DMS 273 (cell line): Measurements from ENCODE around the gene LEKR1.
"Not testable (repeated sequence)": the region's sequence is repeated elsewhere in the genome, so short reads cannot be mapped to it uniquely, and the experiment has no call there.

Source experiments
- DNase-seq: peaks from one replicate; lab custom pipeline; 2025; ENCODE audit not compliant: unreplicated experiment; lab: John Stamatoyannopoulos, UW

The LEKR1 gene

DNA sequence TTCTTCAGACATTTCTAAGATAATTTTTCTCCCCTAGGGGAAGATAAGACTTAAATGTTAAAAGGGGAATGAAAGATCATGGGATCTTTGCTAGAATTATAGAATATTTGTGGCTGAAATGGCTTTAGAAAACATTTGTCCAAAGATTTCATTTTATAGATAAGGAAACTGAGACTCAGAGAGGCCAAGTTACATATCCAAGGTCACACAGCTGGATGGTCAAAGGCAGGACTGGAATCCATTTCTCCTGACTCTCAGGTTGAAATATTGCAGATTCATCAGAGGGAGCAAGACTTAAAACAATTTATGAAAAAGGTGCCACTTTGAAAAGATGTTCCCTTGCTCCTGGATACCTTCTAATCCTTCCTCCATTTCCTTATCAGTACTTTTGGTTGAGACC, 19.5 kb upstream of the LEKR1 start:
- DNase-seq: no peak

DNA sequence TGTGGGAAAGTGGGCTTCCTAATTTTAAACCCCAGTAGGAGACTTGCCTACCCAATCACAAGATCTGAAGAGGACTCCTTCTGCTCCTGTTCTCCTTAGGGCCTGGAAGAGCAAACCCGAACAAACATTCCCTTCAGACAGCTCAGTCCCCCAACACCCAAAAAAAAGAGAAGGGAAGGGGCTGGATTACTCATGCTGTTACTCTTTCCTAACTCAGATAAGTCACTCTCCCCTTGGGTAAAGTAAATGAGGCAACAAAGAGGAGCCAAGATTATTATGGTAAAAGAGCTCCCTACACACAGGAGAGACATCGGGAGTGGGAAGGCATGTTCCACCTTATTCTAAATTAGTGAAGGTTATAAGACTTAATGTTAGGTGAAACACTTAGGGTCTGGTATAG, 18.1 kb upstream of the LEKR1 start:
- no peak for DNase-seq

- no peak for DNase-seq
Measured at GRCh38 chr3:156811089-156811862, 14.9 kb upstream of the LEKR1 start.

GRCh38 chr3:156812521-156813335, 13.4 kb upstream of the LEKR1 start:
- DNase-seq: no peak

- DNase-seq: no peak
Measured at GRCh38 chr3:156814295-156814694, 11.9 kb upstream of the LEKR1 start.

GRCh38 chr3:156816091-156816793, 9.9 kb upstream of the LEKR1 start:
- no peak for DNase-seq

DNA sequence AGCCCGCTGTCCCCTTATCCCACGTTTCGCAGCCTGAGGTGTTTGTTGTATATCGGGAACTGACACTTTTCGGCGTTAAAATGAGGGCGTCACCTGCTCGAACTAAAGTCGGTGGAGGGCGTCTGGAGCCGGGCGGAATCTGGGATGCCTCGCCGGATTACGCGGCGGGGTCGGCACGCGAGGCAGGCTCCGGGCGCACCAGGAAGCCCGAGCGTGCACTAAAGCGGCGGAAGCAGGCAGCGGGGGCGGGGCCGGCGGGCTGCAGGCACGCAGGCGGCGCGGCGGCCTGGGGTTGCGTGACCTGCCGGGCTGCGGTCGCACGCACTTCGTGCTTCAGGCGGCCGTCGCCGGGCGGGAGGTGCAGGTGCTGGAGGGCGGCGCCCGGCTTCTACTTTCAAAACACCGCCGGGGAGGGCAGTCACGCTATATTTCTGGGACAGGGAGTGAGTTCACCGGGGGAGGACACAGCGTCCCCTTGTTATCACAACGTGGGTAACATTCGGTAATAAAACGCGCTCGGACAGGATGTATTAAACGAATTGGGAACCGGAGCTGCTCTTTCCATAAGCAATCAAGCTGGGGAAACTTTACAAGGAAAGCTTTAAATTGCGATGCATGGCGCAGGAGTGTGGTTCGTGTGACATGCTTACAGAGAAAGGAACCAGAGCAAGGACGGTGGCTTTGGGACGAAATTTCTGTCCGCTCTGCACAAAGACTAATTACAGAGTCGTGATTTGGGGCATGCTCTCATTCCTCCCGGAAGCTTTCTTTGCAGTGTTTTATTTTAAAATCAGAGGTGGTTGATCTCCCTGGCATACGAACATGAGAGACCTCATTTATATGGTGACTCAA, 9.1 kb upstream of the LEKR1 start:
- DNase-seq: peak; percentile 94

- no peak for DNase-seq
Measured at GRCh38 chr3:156817646-156818272, 8.4 kb upstream of the LEKR1 start.

DNA sequence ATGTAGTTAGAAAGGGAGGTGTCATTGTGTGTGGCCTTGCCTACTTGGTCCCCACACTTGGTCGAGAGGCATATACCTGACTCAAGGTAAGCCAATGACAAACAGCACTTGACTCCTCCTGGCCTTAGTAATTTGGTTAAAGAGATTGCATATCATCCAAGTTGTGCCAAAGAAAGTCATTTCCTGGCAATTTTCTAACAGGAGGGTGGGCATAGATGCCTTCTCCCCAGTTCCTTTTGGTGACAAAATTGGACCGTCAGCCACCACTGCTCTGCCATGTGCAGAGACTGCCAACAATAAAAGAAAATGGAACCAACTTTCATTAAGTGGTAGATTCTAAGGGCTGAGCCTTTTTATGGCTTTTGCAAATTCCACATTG, 7.9 kb upstream of the LEKR1 start:
- no peak for DNase-seq

DNA sequence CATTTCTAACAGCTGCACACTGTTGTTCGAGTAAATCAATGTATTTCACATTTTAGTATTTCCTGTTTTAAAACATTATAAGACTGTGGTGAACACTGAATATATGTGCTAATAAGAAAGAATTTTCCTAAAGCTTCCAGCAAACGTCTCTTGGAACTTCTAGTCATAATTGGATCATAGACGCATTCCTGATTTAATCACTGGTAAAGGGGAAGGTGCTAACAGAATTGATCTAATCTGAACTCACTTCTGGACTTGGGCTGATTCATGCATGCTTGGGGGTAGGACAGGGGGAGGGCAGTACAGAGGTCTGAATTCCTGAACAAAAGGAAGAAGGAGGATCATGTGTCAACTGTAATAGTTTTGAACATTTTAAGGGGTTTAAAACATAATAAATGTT, 7.3 kb upstream of the LEKR1 start:
- DNase-seq: no peak

DNA sequence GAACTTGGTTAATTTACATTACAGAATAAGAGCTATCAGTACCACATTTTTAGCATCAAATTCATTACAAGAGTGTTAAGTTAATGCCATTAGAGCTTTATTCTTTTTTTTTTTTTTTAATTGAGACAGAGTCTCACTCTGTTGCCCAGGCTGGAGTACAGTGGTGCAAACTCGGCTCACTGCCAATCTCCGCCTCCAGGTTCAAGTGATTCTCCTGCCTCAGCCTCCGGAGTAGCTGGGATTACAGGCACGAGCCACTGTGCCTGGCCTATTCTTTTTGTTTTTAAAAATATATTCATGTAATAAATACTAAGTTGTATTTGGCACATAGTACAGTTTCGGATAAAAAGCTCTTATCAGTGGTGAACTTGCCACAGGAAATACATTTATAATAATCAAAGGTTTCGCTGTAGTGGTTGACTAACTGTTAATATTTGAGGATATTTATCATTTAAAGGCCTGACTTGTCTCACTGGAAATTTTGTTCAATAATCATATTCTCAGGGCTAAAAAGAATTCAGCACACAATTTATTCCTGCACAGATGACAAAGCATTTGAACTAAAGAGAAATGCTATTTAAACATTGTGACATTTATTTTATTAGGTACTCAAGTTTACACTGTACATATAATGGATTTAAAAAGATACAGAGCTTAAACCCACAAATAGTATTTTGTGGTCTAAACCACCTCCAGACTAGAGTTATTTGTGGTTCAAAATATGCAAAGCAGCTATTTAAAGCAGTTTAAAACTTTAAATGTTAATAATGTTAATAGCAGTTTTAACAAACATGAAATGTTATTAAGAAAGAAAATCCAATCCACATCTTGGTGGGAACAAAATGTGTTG, 6.1 kb upstream of the LEKR1 start:
- DNase-seq: no peak

DNA sequence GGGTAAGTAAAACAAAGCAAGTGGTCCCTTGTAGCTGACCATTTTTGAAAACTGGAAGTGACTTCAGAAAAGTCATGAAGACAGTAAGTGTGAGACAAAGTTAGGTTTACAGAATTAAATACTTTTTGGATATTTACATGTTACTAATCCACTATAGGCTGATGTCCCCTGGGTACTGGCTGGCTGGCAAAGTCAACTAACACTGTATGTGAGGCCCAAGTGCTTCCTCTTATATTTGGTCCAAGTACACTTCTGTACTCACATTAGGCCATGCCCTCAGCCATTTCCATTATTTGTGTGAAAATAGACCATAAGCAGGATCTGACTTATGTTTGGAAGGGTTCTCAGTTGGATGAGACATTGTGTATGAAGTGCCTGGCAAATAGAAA, 5.5 kb upstream of the LEKR1 start:
- DNase-seq: no peak

- not testable (repeated sequence) for DNase-seq
Measured at GRCh38 chr3:156822626-156823260, 3.4 kb upstream of the LEKR1 start.

- DNase-seq: no peak
Measured at GRCh38 chr3:156825795-156826143, 384 bp upstream of the LEKR1 start.

DNA sequence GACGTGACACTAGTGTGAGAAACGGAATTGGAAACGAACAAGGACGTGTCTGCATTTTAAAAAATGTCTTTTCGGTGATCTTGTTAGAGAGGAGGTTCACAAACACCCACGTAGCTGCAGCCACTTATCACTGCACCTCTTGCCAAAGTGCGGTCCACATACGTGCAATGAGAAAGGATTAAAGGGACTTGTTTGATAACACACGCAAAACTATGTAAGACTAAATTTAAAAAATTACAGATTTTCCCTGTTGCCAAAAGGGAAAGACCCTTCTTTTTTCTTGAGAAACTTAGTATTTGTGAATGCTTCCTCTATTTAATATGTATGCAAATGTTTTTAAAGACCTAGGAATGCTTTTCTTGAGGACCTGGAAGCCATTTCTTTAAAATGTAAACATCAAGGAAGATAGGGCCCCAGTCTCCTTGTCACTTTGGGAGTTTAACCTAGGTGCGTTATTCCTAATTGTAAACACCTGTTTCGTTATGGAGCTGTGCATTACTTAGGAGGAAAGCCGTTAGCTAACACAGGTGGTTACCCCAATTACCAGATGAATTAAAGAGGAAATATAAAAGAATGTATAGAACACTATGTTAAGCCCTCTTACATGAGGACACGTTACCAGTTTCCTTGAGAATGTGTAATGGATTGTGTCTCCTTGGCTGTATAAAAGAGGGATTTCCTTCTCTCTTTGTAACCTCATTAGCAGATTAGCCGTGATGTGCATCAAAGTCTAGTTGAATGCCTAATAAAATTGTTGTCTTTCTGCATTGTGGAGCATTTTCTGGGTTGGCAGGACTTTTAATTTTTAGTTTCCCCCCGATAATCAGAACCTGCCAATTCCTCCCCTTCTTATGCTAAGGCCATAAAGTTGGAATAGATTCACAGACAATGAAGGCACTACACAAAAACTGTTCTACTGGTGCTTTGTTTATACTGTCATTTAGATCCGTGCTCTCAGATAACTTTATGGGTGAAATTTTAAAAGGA, 1.0 kb downstream of the LEKR1 start:
- DNase-seq: no peak

GRCh38 chr3:156831006-156831405, 4.9 kb downstream of the LEKR1 start:
- no peak for DNase-seq

DNA sequence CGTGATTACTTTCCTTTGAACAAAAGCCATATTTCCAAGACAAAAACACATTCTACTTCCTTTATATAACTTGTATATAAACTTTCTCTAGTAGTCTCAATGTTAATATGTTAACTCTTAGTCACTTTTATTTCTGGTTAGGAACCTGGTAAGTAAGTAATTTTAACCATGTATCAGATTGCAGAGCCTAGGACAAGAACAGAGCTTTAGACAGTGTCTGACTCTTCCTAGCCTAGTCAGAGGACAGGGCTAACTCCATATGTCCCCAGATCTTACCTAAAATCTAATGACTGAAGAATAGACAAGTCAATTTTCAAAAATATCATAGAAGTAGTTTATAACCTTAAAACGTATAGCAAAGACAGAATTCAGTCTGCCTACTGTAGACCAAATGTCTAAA, 8.3 kb downstream of the LEKR1 start:
- no peak for DNase-seq

DNA sequence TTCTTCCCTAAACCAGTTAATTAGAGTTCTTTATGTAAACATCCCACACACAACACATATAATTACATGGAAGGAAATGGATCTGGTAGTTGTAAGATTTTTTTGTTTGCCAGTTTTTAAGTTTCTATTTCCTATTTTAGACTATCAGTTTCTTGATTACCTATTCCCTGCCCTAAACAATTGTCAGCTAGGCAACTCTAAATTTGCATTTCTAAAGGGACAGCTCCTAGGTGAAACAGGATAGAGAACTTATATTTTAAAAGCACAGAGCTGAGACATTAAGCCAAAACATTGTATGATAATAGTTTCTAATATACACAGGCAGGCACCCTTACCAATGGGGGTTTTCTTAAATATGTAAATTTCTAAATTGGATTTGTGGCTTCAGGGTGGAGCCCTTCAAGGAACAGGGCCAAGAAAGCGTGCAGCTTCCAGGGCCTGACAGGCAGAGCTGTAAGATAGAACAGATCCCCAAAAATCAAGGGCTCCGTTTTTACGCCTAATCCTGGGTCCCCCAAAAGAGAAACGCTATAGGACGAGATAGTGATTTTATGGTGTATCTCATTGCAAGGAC, 8.9 kb downstream of the LEKR1 start:
- DNase-seq: no peak
